Activated CD8-positive, alpha-beta T cell treated with anti-CD3 and anti-CD28 coated beads for 36 hours (primary cell): ENCODE data around the gene FARP1. TPM values are rescaled to one million over a fixed set of nuclear protein-coding genes. Genes with fewer than 3 reads are reported as not detected.

ENCODE experiments used
- ATAC-seq: fragments of 200-7000 bp; cut with Tn5 transposase; one replicate; pipeline ENCODE4 v1.10.0; 2021; ENCODE audit warnings: mild to moderate bottlenecking, moderate library complexity
- CTCF ChIA-PET: fragments of 350-600 bp; sonication (Branson Sonifier 250); formaldehyde crosslinking; loops from one replicate; lab custom pipeline; 2021; ENCODE audit warnings: antibody characterized with exemption; lab: Charles Lee
- POLR2A ChIA-PET: fragments of 350-600 bp; sonication (Branson Sonifier 250); formaldehyde crosslinking; loops from one replicate; lab custom pipeline; 2021; ENCODE audit warnings: antibody characterized with exemption; lab: Charles Lee
- DNase-seq: peaks from one replicate; pipeline ENCODE4 v3.0.0-alpha.2; 2020
- H3K27ac Mint-ChIP-seq: one replicate; pipeline ENCODE4 v1.8.0; 2021; ENCODE audit warnings: mild to moderate bottlenecking, mixed read lengths
- H3K27me3 Mint-ChIP-seq: one replicate; pipeline ENCODE4 v1.8.0; 2021; ENCODE audit warnings: mixed read lengths
- H3K36me3 Mint-ChIP-seq: one replicate; pipeline ENCODE4 v1.8.0; 2021; ENCODE audit warnings: low read depth, mixed read lengths
- H3K4me1 Mint-ChIP-seq: one replicate; pipeline ENCODE4 v1.8.0; 2021; ENCODE audit warnings: low read depth, mixed read lengths
- H3K4me3 Mint-ChIP-seq: one replicate; pipeline ENCODE4 v1.8.0; 2021; ENCODE audit warnings: mild to moderate bottlenecking, moderate library complexity, mixed read lengths
- H3K9me3 Mint-ChIP-seq: one replicate; pipeline ENCODE4 v1.8.0; 2021; ENCODE audit warnings: mixed read lengths
- intact Hi-C: fragments of 100-400 bp; cut with micrococcal nuclease; formaldehyde crosslinking; loops from one replicate; pipeline ENCODE4 v1.10.0; 2022
- total RNA-seq, 2 experiments: library from RNA; stranded (reverse); gene quantifications; one replicate each; pipeline ENCODE4 v1.2.3, GENCODE V29; 2021
- TF ChIP-seq, protein P1 (sequence below): fragments of 200-600 bp; IDR thresholded peaks from one replicate; pipeline ENCODE4 v1.8.0; 2022; ENCODE audit warnings: antibody characterized with exemption, mild to moderate bottlenecking

The FARP1 gene
- total RNA-seq, 2 experiments from 2014 or later: 0.27 to 0.43 TPM

DNA sequence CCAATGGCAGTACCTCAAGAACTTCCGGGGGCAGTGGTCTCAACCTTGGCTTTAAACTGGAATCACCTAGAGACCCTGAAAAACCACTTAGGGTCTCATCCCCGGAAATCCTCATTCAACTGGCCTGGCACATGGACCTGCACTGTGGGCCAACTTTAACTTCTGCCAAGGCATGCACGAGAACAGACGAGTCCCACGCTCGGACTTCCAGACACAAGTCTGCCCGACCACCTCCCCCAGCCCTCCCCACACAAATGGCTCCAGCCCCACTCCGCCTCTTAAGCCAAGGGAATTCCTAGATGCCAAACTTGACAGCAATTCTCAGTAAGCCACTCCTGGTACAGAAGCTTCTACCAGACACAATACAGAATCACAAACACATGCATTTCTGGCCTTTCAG, 320.1 kb downstream of the FARP1 start:
- H3K36me3 Mint-ChIP-seq: peaks cover 46% of the 10 kb centered on the region
- TF ChIP-seq, protein P1, sequence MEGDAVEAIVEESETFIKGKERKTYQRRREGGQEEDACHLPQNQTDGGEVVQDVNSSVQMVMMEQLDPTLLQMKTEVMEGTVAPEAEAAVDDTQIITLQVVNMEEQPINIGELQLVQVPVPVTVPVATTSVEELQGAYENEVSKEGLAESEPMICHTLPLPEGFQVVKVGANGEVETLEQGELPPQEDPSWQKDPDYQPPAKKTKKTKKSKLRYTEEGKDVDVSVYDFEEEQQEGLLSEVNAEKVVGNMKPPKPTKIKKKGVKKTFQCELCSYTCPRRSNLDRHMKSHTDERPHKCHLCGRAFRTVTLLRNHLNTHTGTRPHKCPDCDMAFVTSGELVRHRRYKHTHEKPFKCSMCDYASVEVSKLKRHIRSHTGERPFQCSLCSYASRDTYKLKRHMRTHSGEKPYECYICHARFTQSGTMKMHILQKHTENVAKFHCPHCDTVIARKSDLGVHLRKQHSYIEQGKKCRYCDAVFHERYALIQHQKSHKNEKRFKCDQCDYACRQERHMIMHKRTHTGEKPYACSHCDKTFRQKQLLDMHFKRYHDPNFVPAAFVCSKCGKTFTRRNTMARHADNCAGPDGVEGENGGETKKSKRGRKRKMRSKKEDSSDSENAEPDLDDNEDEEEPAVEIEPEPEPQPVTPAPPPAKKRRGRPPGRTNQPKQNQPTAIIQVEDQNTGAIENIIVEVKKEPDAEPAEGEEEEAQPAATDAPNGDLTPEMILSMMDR: no peak
- ATAC-seq (no peak), DNase-seq (no peak)
- no peak overlapping the region for H3K4me3 Mint-ChIP-seq
- H3K27me3 Mint-ChIP-seq: no peaks in the 10 kb centered on the region
- ChIA-PET CTCF (interaction anchor here (1.2 to 1.8 kb wide), 2 partner anchors 13 to 17 kb away, joined by 3 to 6 read pairs; no protein-coding TSS in a partner anchor), POLR2A (interaction anchor here (0.7 kb wide), 1 partner anchor 71 kb away, joined by 4 read pairs; no protein-coding TSS in a partner anchor)
- intact Hi-C loops: no loop called here
- no peaks in the 10 kb centered on the region for H3K9me3 Mint-ChIP-seq
- peaks cover 25% of the 10 kb centered on the region for H3K4me1 Mint-ChIP-seq
- H3K27ac Mint-ChIP-seq: peak overlapping the region; percentile 15

DNA sequence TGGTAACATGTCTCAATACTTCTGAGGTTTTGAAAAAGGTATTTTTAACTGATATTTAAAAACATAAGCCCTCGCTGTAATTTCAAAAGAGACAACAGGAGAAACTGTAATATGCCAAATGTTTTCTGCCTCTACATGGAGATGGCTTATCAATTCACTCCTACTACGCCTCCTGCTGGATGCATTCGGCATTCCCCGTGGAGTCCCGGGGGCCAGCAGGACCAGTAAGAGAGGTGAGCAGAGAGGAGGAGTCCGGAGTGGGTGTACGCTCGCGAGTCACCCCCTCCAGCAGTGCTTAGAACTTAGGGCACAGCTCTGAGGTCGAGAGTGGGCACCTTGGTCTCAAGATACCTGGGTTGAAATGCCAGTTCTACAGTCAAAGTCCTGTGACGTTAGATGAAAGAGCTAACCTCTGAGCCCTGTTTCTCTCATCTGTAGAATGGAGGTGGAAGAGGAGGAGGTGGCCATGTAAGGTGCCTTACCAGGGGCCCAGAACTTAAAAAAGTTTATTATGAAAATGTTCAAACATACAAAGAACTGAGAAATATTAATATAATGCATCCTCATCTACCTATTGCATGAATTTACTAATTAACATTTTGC, 323.8 kb downstream of the FARP1 start:
- TF ChIP-seq, protein P1: peak; percentile 48
- intact Hi-C loops: no loop called here
- Mint-ChIP-seq H3K9me3 (no peaks in the 10 kb centered on the region), H3K4me1 (peaks cover 34% of the 10 kb centered on the region), H3K27me3 (no peaks in the 10 kb centered on the region), H3K36me3 (peaks cover 44% of the 10 kb centered on the region), H3K4me3 (no peak overlapping the region), H3K27ac (peak overlapping the region; percentile 56)
- peak; percentile 96 for ATAC-seq
- ChIA-PET POLR2A (interaction anchor here (0.6 to 1.5 kb wide), 4 partner anchors 22 to 129 kb away, joined by 3 read pairs; no protein-coding TSS in a partner anchor), CTCF (interaction anchor here (0.8 to 3.3 kb wide), 14 partner anchors 9 to 206 kb away, joined by 3 to 19 read pairs (median 5); no protein-coding TSS in a partner anchor)
- peak; percentile 80 for DNase-seq

DNA sequence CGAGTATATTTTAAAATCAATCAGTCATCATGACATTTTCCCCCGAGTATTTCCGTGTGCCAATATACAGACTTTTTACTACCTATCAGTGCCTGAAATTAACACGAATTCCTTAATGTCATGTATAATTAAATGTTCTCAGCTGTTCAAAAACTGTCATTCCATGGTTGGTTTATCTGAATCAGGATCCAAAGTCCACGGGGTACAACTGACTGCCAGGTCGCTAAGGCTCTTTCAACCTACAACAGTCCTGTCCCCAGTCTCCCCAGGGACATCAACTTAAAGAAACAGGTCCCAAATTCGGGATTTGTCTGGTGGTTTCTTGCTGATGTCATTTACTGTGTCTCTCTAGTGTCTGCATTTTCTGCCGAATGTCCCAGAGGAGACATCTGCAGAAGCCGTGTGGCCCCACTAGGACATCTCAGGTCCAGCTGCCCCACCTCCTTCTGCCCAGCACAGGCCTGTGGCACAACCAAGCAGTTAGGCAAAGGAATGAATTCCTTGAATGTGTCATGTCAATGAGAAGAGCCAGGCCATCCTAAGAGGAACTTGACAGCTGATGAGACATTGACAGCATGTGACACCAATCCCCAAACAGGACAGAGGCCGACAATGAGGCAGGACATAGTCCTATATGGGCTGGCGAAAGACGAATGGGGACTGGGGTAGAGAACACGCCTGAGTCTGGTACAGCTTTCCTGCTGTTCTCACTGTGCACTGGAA, 324.5 kb downstream of the FARP1 start:
- CTCF ChIA-PET: interaction anchor here (0.8 to 3.3 kb wide), 13 partner anchors 8 to 198 kb away, joined by 3 to 19 read pairs (median 5); no protein-coding TSS in a partner anchor
- Mint-ChIP-seq H3K27me3 (no peaks in the 10 kb centered on the region), H3K4me3 (no peak overlapping the region), H3K4me1 (peaks cover 38% of the 10 kb centered on the region), H3K36me3 (peaks cover 47% of the 10 kb centered on the region), H3K27ac (peak overlapping the region; percentile 56), H3K9me3 (no peaks in the 10 kb centered on the region)
- TF ChIP-seq, protein P1: no peak
- intact Hi-C loops: no loop called here
- ATAC-seq: no peak
- POLR2A ChIA-PET: interaction anchor here (0.6 to 1.2 kb wide), 3 partner anchors 15 to 129 kb away, joined by 3 read pairs; no protein-coding TSS in a partner anchor
- no peak for DNase-seq

DNA sequence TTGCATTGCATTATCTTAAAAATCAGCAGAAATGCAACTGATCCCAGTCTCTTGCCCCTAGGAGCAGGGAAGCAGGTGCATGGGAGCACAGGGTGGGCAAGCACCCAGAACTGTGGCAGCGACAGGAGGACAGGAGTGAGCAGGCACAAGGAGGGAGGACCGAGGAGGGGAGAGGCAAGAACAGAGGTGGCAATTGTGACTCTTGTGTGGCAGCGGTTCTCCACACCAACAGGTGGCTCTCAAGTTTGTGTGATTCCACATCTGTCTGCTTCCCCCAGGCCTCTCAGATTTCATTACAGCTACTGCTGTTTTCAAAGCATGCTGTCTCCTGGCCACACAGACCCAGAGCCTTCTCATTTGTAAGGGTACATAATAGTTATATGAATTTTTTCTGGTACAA, 325.5 kb downstream of the FARP1 start:
- H3K9me3 Mint-ChIP-seq: no peaks in the 10 kb centered on the region
- no peak overlapping the region for H3K4me3 Mint-ChIP-seq
- H3K27ac Mint-ChIP-seq: no peak overlapping the region
- POLR2A ChIA-PET: no interaction called here
- TF ChIP-seq, protein P1: no peak
- peaks cover 39% of the 10 kb centered on the region for H3K4me1 Mint-ChIP-seq
- CTCF ChIA-PET: interaction anchor here (1.9 kb wide), 1 partner anchor 184 kb away, joined by 7 read pairs; no protein-coding TSS in a partner anchor
- DNase-seq: no peak
- peaks cover 47% of the 10 kb centered on the region for H3K36me3 Mint-ChIP-seq
- intact Hi-C loops: no loop called here
- ATAC-seq: no peak
- H3K27me3 Mint-ChIP-seq: no peaks in the 10 kb centered on the region
